Naive B cell (primary cell): ENCODE measurements around the gene STUM. TPM values are rescaled to one million over a fixed set of nuclear protein-coding genes. Genes with fewer than 3 reads are reported as not detected.
A peak's percentile ranks its signal among the peaks of the same experiment; 100 is the strongest.
"Not testable (repeated sequence)": the region's sequence is repeated elsewhere in the genome, so short reads cannot be mapped to it uniquely, and the experiment has no call there.

ENCODE experiments used
- ATAC-seq, 2 donors: fragments of 150-1000 bp; cut with Tn5 transposase; 2 replicates each; pipeline ENCODE4 v1.10.0; 2021; ENCODE audit warnings: low read depth in 2 of 2, mild to moderate bottlenecking in 2 of 2, moderate library complexity in 2 of 2
- DNase-seq: peaks from one replicate; pipeline ENCODE4 v3.0.0; 2022
- H3K27ac Mint-ChIP-seq, 6 donors: one replicate each; pipeline ENCODE4 v1.8.0; 2020 to 2022; ENCODE audit warnings: mild to moderate bottlenecking in 6 of 6, mixed read lengths in 6 of 6, moderate library complexity in 5 of 6, inconsistent platforms in 2 of 6
- H3K27me3 Mint-ChIP-seq, 3 donors: one replicate each; pipeline ENCODE4 v1.8.0; 2021 to 2022; ENCODE audit warnings: mixed read lengths in 3 of 3, mild to moderate bottlenecking in 1 of 3
- H3K36me3 Mint-ChIP-seq, 2 donors: one replicate each; pipeline ENCODE4 v1.8.0; 2020 to 2022; ENCODE audit warnings: mixed read lengths in 2 of 2, inconsistent platforms in 1 of 2, mild to moderate bottlenecking in 1 of 2
- H3K4me1 Mint-ChIP-seq, 3 donors: one replicate each; pipeline ENCODE4 v1.8.0; 2020 to 2022; ENCODE audit warnings: mixed read lengths in 3 of 3, inconsistent platforms in 1 of 3, mild to moderate bottlenecking in 1 of 3, moderate library complexity in 1 of 3
- H3K4me3 Mint-ChIP-seq, 8 donors: one replicate each; pipeline ENCODE4 v1.8.0; 2020 to 2022; ENCODE audit warnings: mild to moderate bottlenecking in 8 of 8, mixed read lengths in 8 of 8, moderate library complexity in 8 of 8, inconsistent platforms in 2 of 8
- H3K9me3 Mint-ChIP-seq, 7 donors: one replicate each; pipeline ENCODE4 v1.8.0; 2020 to 2022; ENCODE audit warnings: mixed read lengths in 7 of 7, mild to moderate bottlenecking in 5 of 7, inconsistent platforms in 2 of 7, moderate library complexity in 1 of 7
- polyA plus RNA-seq, 6 donors: library from polyadenylated mRNA; unstranded; fragments of 300-500 nt; fragmentation: Illumina TruSeq; gene quantifications; one replicate each; pipeline ENCODE4 v1.2.3, GENCODE V29; 2021; ENCODE audit warnings: low read depth in 6 of 6

STUM gene
- polyA plus RNA-seq, 6 donors from 2014 or later, result 0.04 TPM; not detected in 5

DNA sequence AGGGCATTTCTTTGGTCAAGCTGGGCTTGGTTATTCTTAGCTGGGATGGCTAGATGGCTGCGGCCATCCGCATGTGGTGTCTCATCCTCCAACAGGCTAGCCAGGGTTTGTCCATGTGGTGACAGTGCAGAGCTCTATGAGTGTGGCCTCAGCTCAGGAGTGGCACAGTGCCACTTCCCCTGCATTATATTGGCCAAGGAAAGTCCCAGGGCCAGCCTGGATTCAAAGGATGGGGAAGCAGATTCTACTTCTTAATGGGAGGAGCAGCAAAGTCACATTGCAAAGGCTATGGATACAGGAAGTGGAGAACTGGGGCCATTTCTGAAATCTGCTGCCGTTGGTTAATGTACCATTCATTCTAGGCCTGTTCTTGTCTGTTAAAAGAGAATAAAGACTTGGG lies 34.4 kb downstream of the STUM start:
- Mint-ChIP-seq H3K4me3 (no peak overlapping the region), H3K4me1 (peaks cover 0 to 2% (median 0%) of the 10 kb centered on the region in 3 donors), H3K27me3 (peaks cover 0 to 5% (median 0%) of the 10 kb centered on the region in 3 donors), H3K27ac (no peak overlapping the region), H3K36me3 (no peaks in the 10 kb centered on the region), H3K9me3 (peaks cover 0 to 4% (median 0%) of the 10 kb centered on the region in 7 donors)
- ATAC-seq (no peak), DNase-seq (no peak)

DNA sequence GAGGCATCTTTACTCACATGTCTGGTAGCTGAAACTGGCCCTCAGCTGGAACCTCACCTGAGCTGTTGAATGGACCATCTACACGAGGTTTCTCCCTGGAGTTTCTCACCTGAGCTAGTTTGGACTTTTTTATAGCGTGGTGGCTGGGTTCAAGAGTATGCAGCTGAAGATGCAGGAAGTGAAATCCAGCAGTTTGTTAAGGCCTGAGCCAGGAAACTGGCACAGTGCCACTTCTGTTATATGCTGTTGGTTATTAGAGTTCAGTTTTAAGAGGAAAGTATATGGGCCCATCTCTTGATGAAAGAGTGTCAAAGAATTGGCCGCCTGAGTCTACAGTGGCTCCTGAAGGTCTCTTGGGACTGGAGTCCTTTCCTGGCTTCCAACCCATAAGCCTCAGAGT lies 35.6 kb downstream of the STUM start:
- no peak overlapping the region for H3K27ac Mint-ChIP-seq

DNA sequence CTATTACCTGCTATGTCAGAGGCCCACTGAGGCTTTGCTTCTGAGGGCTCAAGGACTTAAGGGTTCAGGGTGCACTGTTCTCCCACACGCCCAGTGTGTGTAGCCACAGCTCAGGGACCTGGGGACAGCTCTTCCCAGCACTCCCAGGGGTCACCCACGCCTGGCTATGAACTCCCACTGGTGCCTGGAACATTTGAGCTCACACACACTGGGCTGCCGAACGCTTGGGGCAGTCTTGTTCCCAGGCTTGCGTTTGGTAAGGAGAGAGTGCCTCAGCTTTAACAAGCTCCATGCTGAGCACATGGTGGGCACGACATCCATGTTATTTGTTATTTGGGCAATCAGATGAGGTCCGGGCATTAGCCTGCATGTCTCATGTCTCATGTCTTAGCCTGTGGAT lies 37.6 kb downstream of the STUM start:
- Mint-ChIP-seq H3K9me3 (no peaks in the 10 kb centered on the region), H3K27me3 (peaks cover 0 to 10% (median 7%) of the 10 kb centered on the region in 3 donors), H3K27ac (no peak overlapping the region), H3K36me3 (no peaks in the 10 kb centered on the region), H3K4me1 (peaks cover 0 to 2% (median 0%) of the 10 kb centered on the region in 3 donors), H3K4me3 (no peak overlapping the region)
- ATAC-seq (no peak), DNase-seq (no peak)

More for the DNA sequence above, 35.6 kb downstream of the STUM start:
- DNase-seq (no peak), ATAC-seq (no peak)
- peaks cover 0 to 2% (median 0%) of the 10 kb centered on the region in 3 donors for H3K4me1 Mint-ChIP-seq
- H3K9me3 Mint-ChIP-seq, result peaks cover 0 to 4% (median 0%) of the 10 kb centered on the region in 7 donors
- H3K27me3 Mint-ChIP-seq, result peaks cover 0 to 5% (median 0%) of the 10 kb centered on the region in 3 donors
- H3K4me3 Mint-ChIP-seq, result no peak overlapping the region
- no peaks in the 10 kb centered on the region for H3K36me3 Mint-ChIP-seq

DNA sequence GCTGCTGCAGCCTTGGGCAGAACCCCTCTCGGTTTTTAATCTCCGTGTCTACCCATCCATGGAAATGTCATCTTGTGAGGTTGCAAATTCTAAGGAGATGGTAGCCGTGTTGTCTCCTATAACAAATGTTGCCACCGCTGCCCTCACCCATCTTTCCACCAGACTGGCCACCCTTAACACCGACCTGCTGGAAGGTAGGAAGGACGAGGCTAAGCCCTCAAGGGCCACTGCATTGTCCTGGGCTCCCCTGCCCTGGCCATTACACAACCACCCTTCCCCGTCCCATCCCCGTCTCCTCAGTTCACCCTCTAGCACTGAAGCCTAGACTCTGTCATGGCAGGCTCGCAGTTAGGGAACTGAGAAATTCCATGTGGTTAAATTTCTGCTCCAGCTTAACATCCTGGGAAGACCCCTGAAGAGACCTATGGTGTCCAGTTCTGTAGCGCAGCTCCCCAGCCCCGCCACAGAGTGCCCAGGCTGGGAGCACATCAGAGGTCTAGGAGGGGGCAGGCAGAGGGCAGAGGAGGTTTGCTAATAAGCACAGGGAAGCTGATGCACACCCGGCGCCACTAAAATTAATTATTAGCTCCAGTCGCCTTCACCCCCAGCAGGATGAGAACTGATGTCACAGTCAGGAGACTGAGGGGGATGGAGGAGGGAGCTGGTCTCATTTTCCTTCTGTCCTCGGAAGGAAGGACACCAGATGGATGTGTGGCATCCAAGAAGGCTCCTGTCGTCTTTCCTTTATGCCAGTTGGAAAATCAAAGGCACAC lies 38.3 kb downstream of the STUM start:
- Mint-ChIP-seq H3K36me3 (no peaks in the 10 kb centered on the region), H3K9me3 (no peaks in the 10 kb centered on the region), H3K27ac (no peak overlapping the region), H3K4me1 (peaks cover 0 to 2% (median 0%) of the 10 kb centered on the region in 3 donors), H3K4me3 (no peak overlapping the region), H3K27me3 (peaks cover 0 to 12% (median 10%) of the 10 kb centered on the region in 3 donors)
- ATAC-seq (no peak), DNase-seq (no peak)

DNA sequence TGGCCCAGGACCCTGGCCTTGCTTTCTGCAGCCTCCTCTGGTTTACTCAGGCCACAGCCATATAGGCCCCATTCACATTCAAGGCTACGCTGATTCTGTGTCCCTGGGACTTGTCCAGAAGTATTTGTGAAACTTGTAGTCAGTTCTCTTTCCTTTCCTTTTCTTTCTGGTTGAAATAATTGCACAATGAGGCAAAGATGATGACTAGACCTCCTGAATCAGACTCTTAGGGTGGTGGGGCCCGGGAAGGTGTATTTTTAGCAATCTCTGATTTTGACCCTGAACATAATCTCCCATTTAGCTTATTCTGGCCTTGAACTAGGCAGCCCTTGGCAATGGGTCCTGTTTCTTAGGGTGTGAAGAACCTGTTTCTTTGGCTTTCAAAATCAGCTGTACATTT lies 39.9 kb downstream of the STUM start:
- no peak for DNase-seq
- no peak overlapping the region for H3K27ac Mint-ChIP-seq
- H3K9me3 Mint-ChIP-seq, result no peaks in the 10 kb centered on the region
- peaks cover 0 to 4% of the 10 kb centered on the region in 2 donors for H3K36me3 Mint-ChIP-seq
- H3K4me3 Mint-ChIP-seq, result no peak overlapping the region
- peaks cover 0 to 16% (median 15%) of the 10 kb centered on the region in 3 donors for H3K27me3 Mint-ChIP-seq
- H3K4me1 Mint-ChIP-seq, result peaks cover 0 to 2% (median 0%) of the 10 kb centered on the region in 3 donors
- no peak for ATAC-seq

DNA sequence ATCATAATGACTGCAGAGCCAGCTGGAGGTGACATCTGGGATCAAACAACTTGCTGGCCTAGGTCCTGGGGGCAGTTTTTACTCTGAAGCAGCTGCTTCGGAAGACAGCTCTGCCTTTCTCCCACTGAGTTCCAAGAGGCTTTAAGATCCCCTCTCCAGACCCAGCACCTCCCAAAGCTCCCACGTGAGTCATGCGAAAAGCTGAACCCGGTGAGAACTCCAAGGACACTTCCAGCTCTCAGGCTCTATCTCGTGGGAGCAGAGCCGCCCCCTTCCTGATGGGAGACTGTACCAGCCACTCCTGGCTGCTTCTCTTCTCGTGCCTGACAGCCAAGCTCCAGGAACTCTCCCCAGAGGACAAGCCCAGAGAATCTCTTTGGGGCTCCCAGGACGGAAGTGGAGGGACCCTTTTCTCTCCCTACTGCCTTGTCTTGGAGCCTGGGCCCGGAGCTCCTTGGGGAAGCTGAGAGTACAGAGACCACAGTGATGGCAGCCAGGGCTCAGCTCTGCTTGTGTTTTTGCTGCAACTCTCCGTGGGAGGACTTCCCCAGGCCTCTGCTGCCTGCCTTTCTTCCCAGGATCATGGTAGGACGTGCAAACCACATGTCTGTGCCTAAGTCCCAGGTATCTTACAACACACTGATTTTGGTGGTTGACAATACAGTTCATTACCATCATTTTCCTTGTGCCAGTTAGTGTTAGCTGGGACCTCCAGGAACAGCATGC lies 40.6 kb downstream of the STUM start:
- DNase-seq (no peak), ATAC-seq (no peak)
- Mint-ChIP-seq H3K36me3 (peaks cover 0 to 4% of the 10 kb centered on the region in 2 donors), H3K27me3 (peaks cover 5 to 22% (median 21%) of the 10 kb centered on the region in 3 donors), H3K4me1 (peaks cover 0 to 1% (median 0%) of the 10 kb centered on the region in 3 donors), H3K27ac (peak overlapping the region in 1 of 6 donors; percentile 15), H3K9me3 (no peaks in the 10 kb centered on the region), H3K4me3 (no peak overlapping the region)

DNA sequence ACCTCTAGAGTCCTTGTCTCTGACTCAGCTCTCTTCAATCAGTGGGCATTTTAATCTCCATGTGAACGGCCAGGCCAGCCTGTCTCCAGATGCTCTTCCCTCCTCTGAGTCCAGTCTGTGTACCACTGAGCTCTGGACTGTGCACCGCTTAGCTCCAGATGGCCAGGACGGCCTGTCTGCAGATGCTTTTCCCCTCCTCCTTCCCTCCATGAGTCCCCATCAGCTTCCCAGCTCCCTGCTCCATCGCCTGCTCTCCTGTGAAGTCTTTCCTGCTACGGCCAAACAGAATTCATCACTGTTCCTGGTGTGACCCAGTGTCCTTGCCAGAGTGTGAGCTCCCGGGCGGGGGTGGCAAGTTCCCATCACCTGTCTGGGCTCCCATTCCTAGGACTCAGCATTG lies 42.0 kb downstream of the STUM start:
- no peak for ATAC-seq
- H3K27ac Mint-ChIP-seq, result no peak overlapping the region
- H3K4me3 Mint-ChIP-seq, result no peak overlapping the region

DNA sequence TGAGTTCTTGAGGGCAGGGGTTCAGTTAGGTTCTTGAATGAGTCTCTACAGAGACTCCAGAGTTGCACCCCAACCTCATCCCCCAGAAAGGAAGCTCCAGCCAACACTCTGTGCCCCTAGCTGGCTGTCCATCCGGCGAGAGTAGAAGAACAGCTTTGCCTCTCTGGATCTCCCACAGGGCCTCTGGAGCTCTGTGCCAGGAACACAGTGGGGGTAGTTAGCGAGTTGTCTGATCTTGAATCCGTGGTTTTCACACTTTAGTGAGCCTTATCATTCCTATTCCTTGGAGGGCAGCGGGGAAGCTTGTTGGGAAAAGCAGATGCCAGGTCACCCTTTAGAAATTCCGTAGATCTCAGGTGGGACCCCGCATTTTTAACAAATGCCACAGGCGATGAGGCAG lies 45.0 kb downstream of the STUM start:
- Mint-ChIP-seq H3K27ac (no peak overlapping the region), H3K36me3 (peaks cover 0 to 4% of the 10 kb centered on the region in 2 donors), H3K4me3 (no peak overlapping the region), H3K4me1 (peaks cover 0 to 7% (median 4%) of the 10 kb centered on the region in 3 donors), H3K27me3 (peaks cover 21 to 38% (median 24%) of the 10 kb centered on the region in 3 donors), H3K9me3 (peaks cover 0 to 7% (median 2%) of the 10 kb centered on the region in 7 donors)
- no peak for ATAC-seq
- no peak for DNase-seq

More for the DNA sequence above, 42.0 kb downstream of the STUM start:
- peaks cover 0 to 4% (median 2%) of the 10 kb centered on the region in 7 donors for H3K9me3 Mint-ChIP-seq
- peaks cover 8 to 25% (median 21%) of the 10 kb centered on the region in 3 donors for H3K27me3 Mint-ChIP-seq
- peaks cover 0 to 4% of the 10 kb centered on the region in 2 donors for H3K36me3 Mint-ChIP-seq
- no peak for DNase-seq
- no peaks in the 10 kb centered on the region for H3K4me1 Mint-ChIP-seq

DNA sequence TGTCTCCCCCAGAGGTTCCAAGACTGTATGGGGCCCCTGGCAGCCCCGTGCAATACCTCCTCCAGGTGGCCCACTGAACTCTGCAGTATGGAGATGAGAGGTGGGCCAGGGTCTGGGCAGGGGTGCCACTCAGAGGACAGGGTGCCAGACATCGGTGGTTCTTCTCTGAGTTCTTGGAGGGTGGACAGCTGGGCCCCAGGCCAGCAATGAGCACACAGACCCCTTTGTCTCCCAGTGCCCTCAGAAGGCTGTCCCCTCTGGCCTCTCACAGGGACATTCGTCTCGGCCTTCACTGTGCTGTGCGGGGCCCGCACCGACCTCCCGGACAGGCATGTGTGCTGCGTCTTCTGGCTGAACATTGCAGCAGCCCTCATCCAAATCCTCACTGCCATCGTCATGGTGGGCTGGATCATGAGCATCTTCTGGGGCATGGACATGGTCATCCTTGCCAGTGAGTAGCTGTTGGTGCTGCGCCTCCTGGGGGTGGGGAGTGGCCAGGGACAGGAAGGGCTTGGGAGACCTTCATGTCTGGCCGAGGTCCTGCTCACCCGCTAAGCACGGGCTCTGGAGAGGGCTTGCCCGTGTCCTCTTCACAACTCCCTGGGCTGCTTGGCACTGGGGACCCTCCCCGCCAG lies 48.1 kb downstream of the STUM start:
- Mint-ChIP-seq H3K9me3 (peaks cover 0 to 7% (median 2%) of the 10 kb centered on the region in 7 donors), H3K4me3 (no peak overlapping the region), H3K27me3 (peaks cover 11 to 36% (median 32%) of the 10 kb centered on the region in 3 donors), H3K4me1 (peaks cover 0 to 9% (median 4%) of the 10 kb centered on the region in 3 donors), H3K27ac (no peak overlapping the region), H3K36me3 (peaks cover 0 to 4% of the 10 kb centered on the region in 2 donors)
- ATAC-seq, result no peak
- no peak for DNase-seq

DNA sequence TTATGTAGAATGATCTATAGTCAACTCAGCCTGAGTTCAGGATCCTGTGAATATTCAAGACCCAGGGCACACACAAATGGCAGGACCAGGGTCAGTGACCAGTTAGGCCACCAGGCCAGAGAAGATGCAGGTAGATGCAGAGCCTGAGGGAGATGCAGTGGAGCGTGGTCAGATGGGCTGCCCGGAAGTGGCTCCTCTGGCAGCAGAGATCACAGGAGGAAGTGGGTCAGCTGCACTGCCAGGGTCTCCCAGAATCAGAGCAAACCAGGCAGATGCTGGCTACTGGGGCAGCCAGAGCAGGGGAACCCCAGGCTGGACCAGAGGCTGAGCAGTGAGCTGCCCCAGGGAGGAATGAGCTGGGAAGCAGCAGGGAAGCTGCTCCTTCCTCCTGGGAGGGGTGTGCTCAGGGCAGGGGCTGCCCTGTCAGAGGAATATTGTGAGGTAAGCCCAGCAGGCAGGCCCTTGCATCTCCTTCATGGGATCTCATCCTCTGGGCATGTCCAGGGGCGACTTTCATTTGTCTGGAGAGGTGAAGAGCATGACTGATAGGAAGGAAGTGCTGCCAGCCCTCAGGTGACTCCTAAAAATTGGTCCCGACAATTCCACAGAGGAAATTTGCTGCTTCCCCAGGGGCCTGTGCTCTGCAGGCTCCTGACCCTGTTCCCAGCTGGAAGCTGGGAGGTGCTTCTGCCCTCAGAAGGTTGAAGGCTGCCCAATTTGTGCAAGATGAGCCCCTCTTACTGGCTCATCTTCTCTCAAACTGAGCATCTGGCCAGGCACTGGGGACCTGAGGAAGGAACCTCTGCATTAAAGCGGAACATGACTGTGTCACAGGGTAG lies 49.3 kb downstream of the STUM start:
- H3K27me3 Mint-ChIP-seq, result peaks cover 5 to 36% (median 32%) of the 10 kb centered on the region in 3 donors

DNA sequence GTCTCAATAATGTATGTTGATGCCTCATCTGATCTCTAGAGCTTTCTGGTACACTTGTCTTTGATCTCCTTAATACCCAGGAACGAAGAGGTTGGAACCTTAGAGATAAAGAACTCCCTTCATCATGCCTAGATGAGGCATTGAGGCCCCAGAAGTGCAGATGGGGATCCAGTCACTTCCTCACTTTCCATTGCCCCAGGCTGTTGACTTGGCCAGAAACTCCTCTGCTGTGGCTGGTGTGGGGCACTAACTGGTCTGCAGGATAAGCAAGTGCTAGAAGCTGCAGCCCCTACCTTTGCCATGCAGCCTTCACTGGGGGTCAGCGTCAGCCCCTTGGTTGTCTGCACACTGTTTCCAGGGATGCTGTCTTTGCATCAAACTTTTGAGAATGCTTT lies 49.9 kb downstream of the STUM start:
- DNase-seq (no peak), ATAC-seq (no peak)
- peaks cover 5 to 36% (median 27%) of the 10 kb centered on the region in 3 donors for H3K27me3 Mint-ChIP-seq
- peaks cover 0 to 7% (median 2%) of the 10 kb centered on the region in 7 donors for H3K9me3 Mint-ChIP-seq
- H3K27ac Mint-ChIP-seq, result peak overlapping the region in 1 of 6 donors; percentile 73
- no peak overlapping the region for H3K4me3 Mint-ChIP-seq
- H3K4me1 Mint-ChIP-seq, result peaks cover 2 to 9% (median 8%) of the 10 kb centered on the region in 3 donors
- H3K36me3 Mint-ChIP-seq, result no peaks in the 10 kb centered on the region

More for the DNA sequence above, 49.3 kb downstream of the STUM start:
- no peak for ATAC-seq
- H3K4me3 Mint-ChIP-seq, result no peak overlapping the region
- H3K27ac Mint-ChIP-seq, result peak overlapping the region in 1 of 6 donors; percentile 84
- H3K9me3 Mint-ChIP-seq, result peaks cover 0 to 7% (median 2%) of the 10 kb centered on the region in 7 donors
- peaks cover 0 to 4% of the 10 kb centered on the region in 2 donors for H3K36me3 Mint-ChIP-seq
- peaks cover 0 to 9% (median 4%) of the 10 kb centered on the region in 3 donors for H3K4me1 Mint-ChIP-seq
- DNase-seq, result no peak

DNA sequence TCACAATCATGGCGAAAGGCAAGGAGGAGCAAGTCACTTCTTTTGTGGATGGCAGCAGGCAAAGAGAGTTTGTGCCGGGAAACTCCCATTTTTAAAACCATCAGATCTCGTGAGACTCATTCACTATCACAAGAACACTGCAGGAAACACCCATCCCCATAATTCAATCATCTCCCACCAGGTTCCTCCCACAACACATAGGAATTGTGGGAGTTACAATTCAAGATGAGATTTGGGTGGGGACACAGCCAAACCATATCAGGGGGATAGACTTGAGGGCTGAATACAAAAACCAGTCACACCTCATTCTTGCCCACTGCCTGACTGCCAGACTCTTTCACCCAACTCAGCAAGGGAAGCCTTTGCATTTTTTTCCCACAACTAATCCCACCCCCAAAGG lies 50.4 kb downstream of the STUM start:
- peaks cover 1 to 33% (median 22%) of the 10 kb centered on the region in 3 donors for H3K27me3 Mint-ChIP-seq
- not testable (repeated sequence) for H3K27ac Mint-ChIP-seq, H3K36me3 Mint-ChIP-seq, H3K9me3 Mint-ChIP-seq, ATAC-seq, H3K4me3 Mint-ChIP-seq, DNase-seq
- H3K4me1 Mint-ChIP-seq, result peaks cover 2 to 11% (median 9%) of the 10 kb centered on the region in 3 donors
